ENCODE results near the gene HMSD. TPM values are rescaled to one million over a fixed set of nuclear protein-coding genes. Genes with fewer than 3 reads are reported as not detected.

The HMSD gene
- total and polyA plus RNA-seq, 2 experiments from 2014 or later = 0.10 TPM; not detected in 1

GRCh38 chr18:63970809-63971205 lies 21.7 kb downstream of the HMSD start:
- Histone ChIP-seq H2AFZ (peak overlapping the region; percentile 61), H3K9me3 (ENCODE audit: low read depth) (no peaks in the 10 kb centered on the region), H3K4me1 (ENCODE audit: insufficient read depth) (peaks cover 5% of the 10 kb centered on the region), H3K4me3 (peak overlapping the region; percentile 27), H3K4me2 (peak overlapping the region; percentile 77), H3K27me3 (no peaks in the 10 kb centered on the region), H3K9me2 (replicated peaks; ENCODE audit: insufficient read depth) (no peaks in the 10 kb centered on the region), H3K36me3 (replicated peaks; ENCODE audit: insufficient read depth, low read depth) (no peaks in the 10 kb centered on the region), H3K27ac (peak overlapping the region; percentile 98), H3K79me2 (peaks cover 5% of the 10 kb centered on the region), H4K20me1 (ENCODE audit: insufficient read depth, poor library complexity, severe bottlenecking) (no peaks in the 10 kb centered on the region)
- peak; percentile 78 for DNase-seq (ENCODE audit: low spot score)
- 10% methylated on average over 18 of the region's 18 CpGs for WGBS (ENCODE audit: low lambda C conversion rate, missing lambda C conversion rate)
- TF ChIP-seq CTCF (IDR thresholded peaks at IDR 0.05; ENCODE audit: poor library complexity) = no peak
- TF ChIP-seq EZH2 (IDR thresholded peaks at IDR 0.05; ENCODE audit: borderline replicate concordance) = no peak
- no peak for TF ChIP-seq EZH2phosphoT487 (IDR thresholded peaks at IDR 0.05; ENCODE audit: low read depth, severe bottlenecking, unreplicated experiment)

GRCh38 chr18:63971320-63972001 lies 22.4 kb downstream of the HMSD start:
- peak overlapping the region; percentile 27 for H3K4me3 ChIP-seq
- no peaks in the 10 kb centered on the region for H3K36me3 ChIP-seq (replicated peaks; ENCODE audit: insufficient read depth, low read depth)
- WGBS (ENCODE audit: low lambda C conversion rate, missing lambda C conversion rate) = 75% methylated on average over 13 of the region's 13 CpGs

GRCh38 chr18:63972002-63972376 lies 22.9 kb downstream of the HMSD start:
- H3K4me3 ChIP-seq = no peak overlapping the region
- no peaks in the 10 kb centered on the region for H4K20me1 ChIP-seq (ENCODE audit: insufficient read depth, poor library complexity, severe bottlenecking)
- no peaks in the 10 kb centered on the region for H3K27me3 ChIP-seq
- no peaks in the 10 kb centered on the region for H3K9me3 ChIP-seq (ENCODE audit: low read depth)
- no peaks in the 10 kb centered on the region for H3K36me3 ChIP-seq (replicated peaks; ENCODE audit: insufficient read depth, low read depth)
- 90% methylated on average over 5 of the region's 5 CpGs for WGBS (ENCODE audit: low lambda C conversion rate, missing lambda C conversion rate)
- TF ChIP-seq CTCF (IDR thresholded peaks at IDR 0.05; ENCODE audit: poor library complexity) = no peak
- H3K4me2 ChIP-seq = no peak overlapping the region
- peaks cover 5% of the 10 kb centered on the region for H3K79me2 ChIP-seq
- H2AFZ ChIP-seq = no peak overlapping the region
- H3K9me2 ChIP-seq (replicated peaks; ENCODE audit: insufficient read depth) = no peaks in the 10 kb centered on the region
- peaks cover 5% of the 10 kb centered on the region for H3K4me1 ChIP-seq (ENCODE audit: insufficient read depth)
- DNase-seq (ENCODE audit: low spot score) = no peak
- no peak overlapping the region for H3K27ac ChIP-seq

More at GRCh38 chr18:63971320-63972001, 22.4 kb downstream of the HMSD start:
- H3K9me3 ChIP-seq (ENCODE audit: low read depth) = no peaks in the 10 kb centered on the region
- H3K4me1 ChIP-seq (ENCODE audit: insufficient read depth) = peaks cover 5% of the 10 kb centered on the region
- DNase-seq (ENCODE audit: low spot score) = no peak
- H4K20me1 ChIP-seq (ENCODE audit: insufficient read depth, poor library complexity, severe bottlenecking) = no peaks in the 10 kb centered on the region
- H3K9me2 ChIP-seq (replicated peaks; ENCODE audit: insufficient read depth) = no peaks in the 10 kb centered on the region
- TF ChIP-seq EZH2phosphoT487 (IDR thresholded peaks at IDR 0.05; ENCODE audit: low read depth, severe bottlenecking, unreplicated experiment) (no peak), EZH2 (IDR thresholded peaks at IDR 0.05; ENCODE audit: borderline replicate concordance) (no peak), CTCF (IDR thresholded peaks at IDR 0.05; ENCODE audit: poor library complexity) (no peak)
- peak overlapping the region; percentile 61 for H2AFZ ChIP-seq
- H3K4me2 ChIP-seq = peak overlapping the region; percentile 77
- peak overlapping the region; percentile 98 for H3K27ac ChIP-seq
- no peaks in the 10 kb centered on the region for H3K27me3 ChIP-seq
- H3K79me2 ChIP-seq = peaks cover 5% of the 10 kb centered on the region

Data from hepatocyte (in vitro differentiated cells).